Activated naive CD4-positive, alpha-beta T cell (primary cell): ENCODE measurements around the gene UGDH.

Experiments
- DNase-seq, 4 experiments: peaks; one replicate each; lab custom pipeline; 2025; lab: John Stamatoyannopoulos, UW

UGDH gene

DNA sequence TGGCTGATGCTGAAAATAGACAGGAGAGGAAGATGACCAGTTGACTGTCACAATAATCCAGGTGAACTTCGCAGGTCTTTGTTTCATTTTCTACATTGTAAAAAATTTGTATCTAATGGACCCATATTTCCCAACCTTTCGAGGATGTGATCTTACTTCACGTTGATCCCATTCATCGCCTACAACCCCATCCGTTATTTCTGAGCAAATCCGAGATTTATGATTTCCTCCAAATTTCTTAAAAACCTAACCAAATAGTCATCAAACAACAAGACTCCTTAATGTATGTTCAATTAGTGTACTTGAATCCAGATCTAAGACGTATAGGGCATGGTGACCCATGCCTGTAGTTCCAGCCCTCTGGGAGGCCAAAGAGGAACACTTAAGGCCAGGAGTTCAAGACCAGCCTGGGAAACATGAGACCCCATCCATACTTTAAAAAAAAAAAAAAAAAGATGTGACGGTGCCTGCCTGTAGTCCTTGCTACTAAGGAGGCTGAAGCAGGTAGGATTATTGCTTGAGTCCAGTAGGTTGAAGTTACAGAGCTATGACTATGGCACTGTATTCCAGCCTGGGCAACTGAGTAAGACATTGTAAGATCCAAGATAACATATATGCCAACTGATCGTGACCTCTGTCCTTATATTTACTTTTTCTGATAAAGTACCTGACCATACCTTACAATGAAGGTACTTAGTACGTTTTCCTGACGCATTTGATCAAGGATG lies 74.2 kb downstream of the UGDH start:
- DNase-seq: no peak

DNA sequence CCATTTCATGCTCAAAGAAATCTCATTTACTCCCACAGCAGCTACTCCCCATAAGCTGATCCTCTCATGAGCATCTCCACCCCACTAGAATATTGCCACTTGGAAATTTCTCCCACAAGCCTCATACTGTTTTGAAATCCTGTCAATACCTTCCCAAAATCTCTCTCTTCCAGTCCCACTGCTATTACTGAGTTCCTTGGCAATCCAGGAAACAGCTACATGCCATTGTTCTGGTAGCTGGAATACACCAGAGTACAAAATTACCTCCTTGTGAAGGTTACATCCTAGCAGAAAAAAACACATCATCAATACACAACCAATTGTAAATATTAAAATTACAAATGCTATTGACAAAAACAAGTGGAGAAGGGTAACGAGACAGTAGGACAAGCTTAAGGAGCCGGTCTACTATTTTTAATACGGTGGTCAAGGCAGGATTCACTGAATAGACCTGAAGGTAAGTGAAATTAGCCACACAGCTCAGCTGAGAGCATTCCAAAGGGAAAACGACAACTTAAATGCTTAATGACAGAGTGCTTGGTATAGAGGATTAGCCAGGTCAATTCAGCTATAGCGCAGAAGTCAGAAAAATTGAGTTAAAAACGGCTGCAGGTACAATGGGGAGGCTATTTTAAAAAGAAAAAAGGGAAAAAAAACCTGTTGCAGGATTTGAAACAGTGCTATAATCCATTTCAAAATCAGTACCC lies 74.9 kb downstream of the UGDH start:
- DNase-seq: no peak

DNA sequence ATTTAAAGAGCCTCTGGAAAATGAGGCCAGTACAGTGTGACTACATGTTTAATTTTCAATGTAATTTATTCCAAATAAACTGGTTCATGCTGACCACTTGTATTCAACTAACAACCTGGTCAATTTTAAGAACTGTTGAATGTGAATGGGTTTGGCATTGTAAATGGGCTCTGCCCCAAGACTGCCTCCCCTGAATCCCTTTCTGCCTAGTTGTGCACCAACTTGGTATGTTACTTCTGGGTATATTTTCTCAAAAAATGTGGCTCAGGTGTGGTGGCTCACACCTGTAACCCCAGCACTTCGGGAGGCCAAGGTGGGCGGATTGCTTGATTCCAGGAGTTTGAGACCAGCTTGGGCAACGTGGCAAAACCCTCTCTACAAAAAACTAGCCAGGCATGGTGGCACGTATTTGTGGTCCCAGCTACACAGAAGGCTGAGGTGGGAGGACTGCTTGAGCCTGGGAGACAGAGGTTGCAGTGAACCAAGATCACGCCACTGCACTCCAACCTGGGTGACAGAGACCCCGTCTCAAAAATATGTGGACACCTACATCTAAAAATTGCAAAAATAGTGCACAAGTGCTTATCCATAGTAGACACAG lies 75.7 kb downstream of the UGDH start:
- no peak for DNase-seq

DNA sequence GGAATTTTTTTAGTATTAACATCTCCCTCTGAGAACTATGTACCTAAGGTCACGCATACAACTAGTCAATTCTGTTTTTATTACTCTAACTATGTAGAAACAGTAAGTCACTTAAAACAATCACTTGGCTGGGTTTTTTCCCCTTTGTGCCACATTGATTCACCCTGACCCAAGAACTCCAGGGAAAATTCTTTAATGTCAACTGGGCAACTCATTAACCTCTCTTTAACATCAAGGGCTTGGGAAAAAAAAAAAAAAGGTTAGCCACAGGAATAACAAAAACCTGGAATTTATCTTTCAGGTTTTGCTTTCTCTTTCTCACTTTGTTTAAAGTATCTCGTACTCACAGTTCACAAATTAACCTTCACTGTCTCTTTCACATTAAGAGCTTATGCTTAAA lies 76.6 kb downstream of the UGDH start:
- no peak for DNase-seq
